Measurements from ENCODE around the gene NKD2. TPM values are rescaled to one million over a fixed set of nuclear protein-coding genes. Genes with fewer than 3 reads are reported as not detected.

The NKD2 gene
- total RNA-seq, 5 donors from 2014 or later (not counting 1 experiment from before 2014, with no cell fraction given), result 0.18 to 0.23 TPM; not detected in 3

DNA sequence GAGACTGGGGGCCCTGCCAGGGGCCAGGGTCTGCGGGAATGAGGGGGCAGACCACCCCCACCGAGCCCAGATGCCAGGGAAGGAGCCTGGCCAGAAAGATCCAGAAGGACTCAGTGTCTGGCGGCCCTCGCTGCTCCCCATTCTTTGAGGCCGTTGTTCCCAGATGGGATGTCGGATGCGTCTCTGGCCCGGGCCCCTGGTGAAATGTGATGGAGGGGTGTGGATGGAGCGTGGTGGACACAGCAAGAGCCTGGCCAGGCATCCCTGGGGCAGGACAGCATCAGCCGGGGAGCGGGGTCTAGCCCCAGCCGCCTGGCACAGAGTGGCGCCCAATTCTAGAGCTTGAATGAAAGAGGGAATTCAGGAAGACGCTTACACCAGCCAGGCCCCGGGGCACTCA, 46.2 kb upstream of the NKD2 start:
- Mint-ChIP-seq H3K4me1 (peaks cover 25 to 27% (median 26%) of the 10 kb centered on the region in 3 donors), H3K9me3 (no peaks in the 10 kb centered on the region), H3K36me3 (no peaks in the 10 kb centered on the region), H3K4me3 (no peak overlapping the region), H3K27ac (no peak overlapping the region), H3K27me3 (peaks cover 23 to 46% of the 10 kb centered on the region in 2 donors)
- H3K9me3 ChIP-seq, result no peaks in the 10 kb centered on the region
- peaks cover 0 to 79% of the 10 kb centered on the region in 2 experiments for H3K27me3 ChIP-seq (replicated peaks in 1 of 2; ENCODE audit: control insufficient read depth in 2 of 2, extremely low read depth in 1 of 2, insufficient read depth in 2 of 2, low read length in 1 of 2)
- POLR2A ChIA-PET, result no interaction called here
- no peak overlapping the region for H3K4me3 ChIP-seq (ENCODE audit: control insufficient read depth in 1 of 2, extremely low read depth in 1 of 2, low read length in 1 of 2)
- peaks cover 11 to 31% of the 10 kb centered on the region in 2 experiments for H3K4me1 ChIP-seq (ENCODE audit: control insufficient read depth in 1 of 2, extremely low read depth in 1 of 2, insufficient read depth in 2 of 2, low read length in 2 of 2)
- WGBS (ENCODE audit: insufficient coverage), result 88% methylated on average over 15 of the region's 15 CpGs
- no peak overlapping the region for H3K27ac ChIP-seq (ENCODE audit: low read length)
- CTCF ChIA-PET, result no interaction called here
- ATAC-seq (replicated peaks in 1 of 4), result no peak
- H3K36me3 ChIP-seq (ENCODE audit: control insufficient read depth in 2 of 2, extremely low read depth in 1 of 2, insufficient read depth in 1 of 2, low read length in 1 of 2), result no peaks in the 10 kb centered on the region
- no peak for DNase-seq

DNA sequence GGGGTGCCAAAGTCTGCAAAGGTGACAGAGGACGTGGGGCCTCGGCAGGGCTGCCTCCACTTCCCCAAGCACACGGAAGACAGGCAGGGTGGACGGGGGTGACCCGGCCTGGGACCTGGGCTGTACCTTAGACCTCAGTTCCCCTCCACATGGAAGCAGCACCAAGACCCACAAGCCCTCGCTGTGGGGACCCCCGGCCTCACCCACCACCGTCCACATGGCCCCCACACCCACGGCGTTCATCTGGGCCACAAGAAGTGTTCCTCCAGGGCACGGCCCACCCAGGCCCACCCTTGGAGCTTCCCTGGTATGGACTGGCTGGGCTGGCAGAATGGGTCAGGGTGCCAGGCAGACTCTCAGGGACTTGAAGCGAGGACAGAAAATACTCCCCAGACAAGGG, 45.8 kb upstream of the NKD2 start:
- Mint-ChIP-seq H3K9me3 (no peaks in the 10 kb centered on the region), H3K27ac (no peak overlapping the region), H3K4me1 (peaks cover 21 to 23% (median 22%) of the 10 kb centered on the region in 3 donors), H3K27me3 (peaks cover 27 to 46% of the 10 kb centered on the region in 2 donors), H3K36me3 (no peaks in the 10 kb centered on the region), H3K4me3 (no peak overlapping the region)
- DNase-seq (no peak), ATAC-seq (replicated peaks in 1 of 4) (no peak)
- CTCF ChIA-PET, result no interaction called here
- H3K4me3 ChIP-seq (ENCODE audit: control insufficient read depth in 1 of 2, extremely low read depth in 1 of 2, low read length in 1 of 2), result no peak overlapping the region
- peaks cover 0 to 77% of the 10 kb centered on the region in 2 experiments for H3K27me3 ChIP-seq (replicated peaks in 1 of 2; ENCODE audit: control insufficient read depth in 2 of 2, extremely low read depth in 1 of 2, insufficient read depth in 2 of 2, low read length in 1 of 2)
- no peak overlapping the region for H3K27ac ChIP-seq (ENCODE audit: low read length)
- POLR2A ChIA-PET, result no interaction called here
- no peaks in the 10 kb centered on the region for H3K9me3 ChIP-seq
- peaks cover 10 to 27% of the 10 kb centered on the region in 2 experiments for H3K4me1 ChIP-seq (ENCODE audit: control insufficient read depth in 1 of 2, extremely low read depth in 1 of 2, insufficient read depth in 2 of 2, low read length in 2 of 2)
- WGBS (ENCODE audit: insufficient coverage), result 85% methylated on average over 9 of the region's 12 CpGs
- H3K36me3 ChIP-seq (ENCODE audit: control insufficient read depth in 2 of 2, extremely low read depth in 1 of 2, insufficient read depth in 1 of 2, low read length in 1 of 2), result no peaks in the 10 kb centered on the region

DNA sequence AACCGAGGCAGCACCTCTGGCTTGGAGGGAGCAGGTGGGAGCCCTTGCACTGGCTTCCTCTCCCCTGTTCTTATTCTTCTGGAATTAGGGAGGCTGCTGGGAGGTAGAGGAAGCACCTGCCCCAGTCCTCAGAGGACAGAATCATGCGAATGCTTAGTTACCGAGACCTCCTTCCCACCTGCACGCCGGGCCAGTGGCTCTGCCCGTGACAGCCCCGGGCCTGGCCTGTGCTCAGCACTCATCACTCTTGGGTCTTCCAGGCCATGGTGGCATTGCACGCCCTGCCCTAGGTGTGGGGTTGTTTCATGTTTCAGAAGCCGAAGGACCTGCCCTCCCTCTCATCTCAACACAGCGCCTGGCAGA, 45.3 kb upstream of the NKD2 start:
- Histone ChIP-seq H3K27ac (ENCODE audit: low read length) (no peak overlapping the region), H3K4me1 (ENCODE audit: control insufficient read depth in 1 of 2, extremely low read depth in 1 of 2, insufficient read depth in 2 of 2, low read length in 2 of 2) (peaks cover 10 to 24% of the 10 kb centered on the region in 2 experiments), H3K27me3 (replicated peaks in 1 of 2; ENCODE audit: control insufficient read depth in 2 of 2, extremely low read depth in 1 of 2, insufficient read depth in 2 of 2, low read length in 1 of 2) (peaks cover 0 to 78% of the 10 kb centered on the region in 2 experiments), H3K9me3 (no peaks in the 10 kb centered on the region), H3K4me3 (ENCODE audit: control insufficient read depth in 1 of 2, extremely low read depth in 1 of 2, low read length in 1 of 2) (peak overlapping the region in 1 of 2 donors; percentile 58), H3K36me3 (ENCODE audit: control insufficient read depth in 2 of 2, extremely low read depth in 1 of 2, insufficient read depth in 1 of 2, low read length in 1 of 2) (no peaks in the 10 kb centered on the region)
- CTCF ChIA-PET, result no interaction called here
- Mint-ChIP-seq H3K4me1 (peaks cover 18 to 23% (median 20%) of the 10 kb centered on the region in 3 donors), H3K27ac (peak overlapping the region; percentile 49 to 64), H3K27me3 (peaks cover 32 to 51% of the 10 kb centered on the region in 2 donors), H3K4me3 (peak overlapping the region; percentile 69 to 84 (median 71)), H3K36me3 (no peaks in the 10 kb centered on the region), H3K9me3 (no peaks in the 10 kb centered on the region)
- POLR2A ChIA-PET, result no interaction called here
- DNase-seq, result no peak
- ATAC-seq (replicated peaks in 1 of 4), result peak in 3 of 4 experiments; percentile 25 to 35 (median 32)
- 75% methylated on average over 2 of the region's 10 CpGs for WGBS (ENCODE audit: insufficient coverage)

DNA sequence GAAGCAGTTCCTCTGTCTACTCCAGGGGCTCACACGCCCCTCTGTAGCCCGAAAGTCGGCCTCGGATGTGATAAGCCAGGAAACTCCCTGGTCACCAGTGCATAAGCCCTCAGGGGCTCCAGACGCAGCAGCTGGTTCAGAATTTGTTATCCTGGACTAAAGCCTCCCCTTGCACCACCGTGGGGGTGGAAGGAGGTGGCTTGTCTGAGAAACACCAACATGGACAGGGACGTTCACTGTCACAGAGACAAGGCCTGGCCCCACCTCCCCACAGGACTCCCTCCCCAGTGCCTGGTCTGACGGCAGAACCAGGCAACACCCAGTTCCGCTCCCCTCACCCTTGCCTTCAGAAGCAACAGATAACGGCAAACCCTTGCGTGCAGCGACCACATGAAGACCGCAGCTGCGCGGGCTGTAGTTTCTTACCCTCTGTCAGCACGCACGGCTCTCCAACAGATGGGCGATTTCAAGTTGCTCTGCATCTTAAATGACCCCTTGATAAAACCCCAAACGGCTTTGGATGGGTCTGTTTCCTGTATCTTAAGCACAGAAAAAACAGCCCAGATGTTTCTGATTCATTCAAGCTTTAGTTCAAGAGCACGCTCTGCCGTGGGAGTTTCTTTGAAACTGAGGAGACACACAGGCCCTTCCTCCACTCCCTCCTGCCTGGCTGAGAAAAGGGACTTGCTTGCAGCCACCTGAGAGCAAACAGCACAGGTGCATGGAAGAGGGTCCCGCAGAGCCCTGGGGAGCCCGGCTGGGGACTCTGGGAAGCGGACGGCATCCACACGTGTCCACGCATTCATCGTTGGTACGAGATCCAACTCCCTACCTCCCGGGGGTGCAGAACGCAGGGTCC, 44.7 kb upstream of the NKD2 start:
- H3K4me3 ChIP-seq (ENCODE audit: control insufficient read depth in 1 of 2, extremely low read depth in 1 of 2, low read length in 1 of 2), result peak overlapping the region in 1 of 2 donors; percentile 58
- WGBS (ENCODE audit: insufficient coverage), result 15% methylated on average over 24 of the region's 31 CpGs
- Mint-ChIP-seq H3K36me3 (no peaks in the 10 kb centered on the region), H3K9me3 (no peaks in the 10 kb centered on the region), H3K27me3 (peaks cover 38 to 57% of the 10 kb centered on the region in 2 donors), H3K27ac (peak overlapping the region; percentile 59 to 64), H3K4me3 (peak overlapping the region; percentile 69 to 84 (median 71)), H3K4me1 (peaks cover 18 to 29% (median 21%) of the 10 kb centered on the region in 3 donors)
- ATAC-seq (replicated peaks in 1 of 4), result peak; percentile 83 to 93 (median 88)
- no peak overlapping the region for H3K27ac ChIP-seq (ENCODE audit: low read length)
- DNase-seq, result peak in 32 of 35 experiments; percentile 12 to 72 (median 48)
- H3K4me1 ChIP-seq (ENCODE audit: control insufficient read depth in 1 of 2, extremely low read depth in 1 of 2, insufficient read depth in 2 of 2, low read length in 2 of 2), result peaks cover 10 to 24% of the 10 kb centered on the region in 2 experiments
- no peaks in the 10 kb centered on the region for H3K36me3 ChIP-seq (ENCODE audit: control insufficient read depth in 2 of 2, extremely low read depth in 1 of 2, insufficient read depth in 1 of 2, low read length in 1 of 2)
- H3K9me3 ChIP-seq, result no peaks in the 10 kb centered on the region
- ChIA-PET CTCF (no interaction called here), POLR2A (no interaction called here)
- H3K27me3 ChIP-seq (replicated peaks in 1 of 2; ENCODE audit: control insufficient read depth in 2 of 2, extremely low read depth in 1 of 2, insufficient read depth in 2 of 2, low read length in 1 of 2), result peaks cover 2 to 79% of the 10 kb centered on the region in 2 experiments

DNA sequence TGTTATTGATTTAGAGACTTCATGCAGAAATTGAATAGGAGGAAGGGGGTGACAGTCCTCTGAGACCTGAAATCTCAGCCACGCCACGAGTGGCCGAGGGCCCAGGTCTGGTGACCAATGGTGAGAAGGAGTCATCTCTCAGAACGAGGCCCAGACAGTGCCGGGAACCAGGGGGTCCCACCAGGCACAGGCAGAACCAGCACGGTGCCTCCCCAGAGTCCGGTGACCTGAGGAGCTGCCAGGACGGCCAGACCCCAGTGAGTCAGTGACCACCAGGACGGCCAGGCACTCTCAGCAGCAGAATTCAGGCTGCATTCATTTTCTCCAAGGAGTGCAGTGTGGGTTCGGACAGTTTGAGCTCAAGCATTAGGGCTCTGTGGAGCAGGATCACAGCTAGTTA, 43.8 kb upstream of the NKD2 start:
- peaks cover 25 to 38% (median 27%) of the 10 kb centered on the region in 3 donors for H3K4me1 Mint-ChIP-seq
- peaks cover 10 to 24% of the 10 kb centered on the region in 2 experiments for H3K4me1 ChIP-seq (ENCODE audit: control insufficient read depth in 1 of 2, extremely low read depth in 1 of 2, insufficient read depth in 2 of 2, low read length in 2 of 2)
- H3K9me3 ChIP-seq, result no peaks in the 10 kb centered on the region
- H3K4me3 ChIP-seq (ENCODE audit: control insufficient read depth in 1 of 2, extremely low read depth in 1 of 2, low read length in 1 of 2), result no peak overlapping the region
- POLR2A ChIA-PET, result no interaction called here
- H3K27ac Mint-ChIP-seq, result no peak overlapping the region
- no peaks in the 10 kb centered on the region for H3K36me3 ChIP-seq (ENCODE audit: control insufficient read depth in 2 of 2, extremely low read depth in 1 of 2, insufficient read depth in 1 of 2, low read length in 1 of 2)
- H3K4me3 Mint-ChIP-seq, result peak overlapping the region in 1 of 3 donors; percentile 84
- ATAC-seq (replicated peaks in 1 of 4), result no peak
- no peak for DNase-seq
- 89% methylated on average over 10 of the region's 10 CpGs for WGBS (ENCODE audit: insufficient coverage)
- H3K27ac ChIP-seq (ENCODE audit: low read length), result no peak overlapping the region
- peaks cover 2 to 82% of the 10 kb centered on the region in 2 experiments for H3K27me3 ChIP-seq (replicated peaks in 1 of 2; ENCODE audit: control insufficient read depth in 2 of 2, extremely low read depth in 1 of 2, insufficient read depth in 2 of 2, low read length in 1 of 2)
- peaks cover 47 to 66% of the 10 kb centered on the region in 2 donors for H3K27me3 Mint-ChIP-seq
- no peaks in the 10 kb centered on the region for H3K36me3 Mint-ChIP-seq
- CTCF ChIA-PET, result no interaction called here
- no peaks in the 10 kb centered on the region for H3K9me3 Mint-ChIP-seq

DNA sequence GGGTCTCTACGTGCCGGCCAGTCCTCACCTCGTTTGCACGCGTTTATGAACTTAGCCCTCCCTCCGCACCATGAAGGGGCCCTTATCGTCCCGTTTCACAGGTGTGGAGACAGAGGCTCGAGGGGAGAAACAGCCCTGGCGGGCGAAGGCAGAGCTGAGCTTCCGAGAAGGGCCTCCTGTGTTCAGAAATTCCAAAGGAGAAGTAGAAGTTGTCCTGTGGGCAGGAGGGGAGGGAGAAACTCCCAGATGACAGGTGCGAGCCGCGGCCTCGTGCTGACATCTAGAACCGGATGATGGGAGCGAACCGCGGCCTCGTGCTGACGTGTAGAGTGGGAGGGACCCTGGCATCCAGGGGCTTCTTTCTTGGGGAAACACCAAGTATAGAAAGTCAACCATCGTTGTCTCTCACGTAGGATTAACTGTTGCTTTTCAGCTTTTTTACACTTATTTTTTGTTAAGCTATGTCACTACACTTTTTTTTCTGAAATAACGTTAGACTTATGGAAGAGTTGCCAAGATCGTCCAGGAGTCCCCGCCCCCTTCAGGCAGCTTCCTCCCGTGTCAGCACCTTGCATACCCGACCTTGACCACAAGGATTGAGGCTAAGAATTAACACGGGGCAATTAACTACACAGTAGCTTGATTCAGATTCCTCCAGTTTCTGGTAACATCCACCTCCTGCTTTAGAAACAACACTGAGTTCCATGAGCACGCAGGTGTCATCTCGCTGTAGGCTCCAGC, 42.8 kb upstream of the NKD2 start:
- peaks cover 23 to 38% (median 27%) of the 10 kb centered on the region in 3 donors for H3K4me1 Mint-ChIP-seq
- Histone ChIP-seq H3K27me3 (replicated peaks in 1 of 2; ENCODE audit: control insufficient read depth in 2 of 2, extremely low read depth in 1 of 2, insufficient read depth in 2 of 2, low read length in 1 of 2) (peaks cover 2 to 74% of the 10 kb centered on the region in 2 experiments), H3K36me3 (ENCODE audit: control insufficient read depth in 2 of 2, extremely low read depth in 1 of 2, insufficient read depth in 1 of 2, low read length in 1 of 2) (no peaks in the 10 kb centered on the region)

More for the DNA sequence above, 42.8 kb upstream of the NKD2 start:
- no peaks in the 10 kb centered on the region for H3K36me3 Mint-ChIP-seq
- Histone ChIP-seq H3K4me3 (ENCODE audit: control insufficient read depth in 1 of 2, extremely low read depth in 1 of 2, low read length in 1 of 2) (no peak overlapping the region), H3K27ac (ENCODE audit: low read length) (no peak overlapping the region), H3K4me1 (ENCODE audit: control insufficient read depth in 1 of 2, extremely low read depth in 1 of 2, insufficient read depth in 2 of 2, low read length in 2 of 2) (peaks cover 10 to 24% of the 10 kb centered on the region in 2 experiments), H3K9me3 (no peaks in the 10 kb centered on the region)
- H3K9me3 Mint-ChIP-seq, result no peaks in the 10 kb centered on the region
- ChIA-PET POLR2A (no interaction called here), CTCF (no interaction called here)
- 79% methylated on average over 26 of the region's 32 CpGs for WGBS (ENCODE audit: insufficient coverage)
- H3K27ac Mint-ChIP-seq, result no peak overlapping the region
- H3K4me3 Mint-ChIP-seq, result no peak overlapping the region
- peak in 1 of 35 experiments; percentile 25 for DNase-seq
- no peak for ATAC-seq (replicated peaks in 1 of 4)
- H3K27me3 Mint-ChIP-seq, result peaks cover 44 to 60% of the 10 kb centered on the region in 2 donors

All from T-cell (primary cell).